Activated naive CD8-positive, alpha-beta T cell treated with anti-CD3 and anti-CD28 coated beads, Interleukin-2, amount 10 ng/mL, durations not matched to agents 7 days and 5 days (primary cell): ENCODE data around the gene MROH9. TPM values are rescaled to one million over a fixed set of nuclear protein-coding genes. Genes with fewer than 3 reads are reported as not detected.

Experiments
- ATAC-seq: fragments of 150-1000 bp; cut with Tn5 transposase; one replicate; pipeline ENCODE4 v1.10.0; 2021; ENCODE audit warnings: low read depth, moderate library complexity
- POLR2A ChIA-PET: fragments of 350-600 bp; sonication (Branson Sonifier 250); formaldehyde crosslinking; loops from one replicate; lab custom pipeline; 2021; ENCODE audit warnings: antibody characterized with exemption; lab: Charles Lee
- DNase-seq: peaks from one replicate; pipeline ENCODE4 v3.0.0; 2021
- H3K27ac Mint-ChIP-seq: one replicate; pipeline ENCODE4 v1.8.0; 2022; ENCODE audit warnings: mild to moderate bottlenecking, mixed read lengths
- H3K27me3 Mint-ChIP-seq: one replicate; pipeline ENCODE4 v1.8.0; 2022; ENCODE audit warnings: mild to moderate bottlenecking, moderate library complexity, mixed read lengths
- H3K36me3 Mint-ChIP-seq: one replicate; pipeline ENCODE4 v1.8.0; 2021; ENCODE audit warnings: mild to moderate bottlenecking, mixed read lengths
- H3K4me1 Mint-ChIP-seq: one replicate; pipeline ENCODE4 v1.8.0; 2021; ENCODE audit warnings: mixed read lengths
- H3K4me3 Mint-ChIP-seq: one replicate; pipeline ENCODE4 v1.8.0; 2022; ENCODE audit warnings: mild to moderate bottlenecking, moderate library complexity, mixed read lengths
- H3K9me3 Mint-ChIP-seq: one replicate; pipeline ENCODE4 v1.8.0; 2021; ENCODE audit warnings: mixed read lengths
- total RNA-seq, 2 experiments: library from RNA; stranded (reverse); gene quantifications; one replicate each; pipeline ENCODE4 v1.2.3, GENCODE V29; 2021

Gene MROH9
- total RNA-seq, 2 experiments from 2014 or later = not detected

- DNase-seq (no peak), ATAC-seq (no peak)
- H3K27me3 Mint-ChIP-seq = peaks cover 2% of the 10 kb centered on the region
- H3K36me3 Mint-ChIP-seq = no peaks in the 10 kb centered on the region
- no peak overlapping the region for H3K4me3 Mint-ChIP-seq
- H3K4me1 Mint-ChIP-seq = no peaks in the 10 kb centered on the region
- H3K9me3 Mint-ChIP-seq = no peaks in the 10 kb centered on the region
- no peak overlapping the region for H3K27ac Mint-ChIP-seq
- POLR2A ChIA-PET = no interaction called here
Measured at GRCh38 chr1:171075041-171075440, 139.7 kb downstream of the MROH9 start.

- Mint-ChIP-seq H3K9me3 (no peaks in the 10 kb centered on the region), H3K36me3 (no peaks in the 10 kb centered on the region), H3K4me1 (no peaks in the 10 kb centered on the region), H3K27me3 (peaks cover 2% of the 10 kb centered on the region), H3K27ac (no peak overlapping the region), H3K4me3 (no peak overlapping the region)
- DNase-seq = no peak
- no peak for ATAC-seq
- POLR2A ChIA-PET = no interaction called here
Measured at GRCh38 chr1:171081314-171081753, 146.0 kb downstream of the MROH9 start.

- Mint-ChIP-seq H3K9me3 (no peaks in the 10 kb centered on the region), H3K27ac (no peak overlapping the region), H3K27me3 (peaks cover 2% of the 10 kb centered on the region), H3K4me1 (no peaks in the 10 kb centered on the region), H3K36me3 (no peaks in the 10 kb centered on the region), H3K4me3 (no peak overlapping the region)
- POLR2A ChIA-PET = no interaction called here
- ATAC-seq (no peak), DNase-seq (no peak)
Measured at GRCh38 chr1:171081763-171082201, 146.4 kb downstream of the MROH9 start.

GRCh38 chr1:171082606-171083005 is 147.3 kb downstream of the MROH9 start:
- no peak overlapping the region for H3K4me3 Mint-ChIP-seq
- H3K36me3 Mint-ChIP-seq = no peaks in the 10 kb centered on the region
- ATAC-seq (no peak), DNase-seq (no peak)
- H3K27ac Mint-ChIP-seq = no peak overlapping the region
- H3K9me3 Mint-ChIP-seq = no peaks in the 10 kb centered on the region
- peaks cover 2% of the 10 kb centered on the region for H3K27me3 Mint-ChIP-seq
- H3K4me1 Mint-ChIP-seq = no peaks in the 10 kb centered on the region
- POLR2A ChIA-PET = no interaction called here

GRCh38 chr1:171083222-171083621 is 147.9 kb downstream of the MROH9 start:
- H3K9me3 Mint-ChIP-seq = no peaks in the 10 kb centered on the region
- no peaks in the 10 kb centered on the region for H3K4me1 Mint-ChIP-seq
- POLR2A ChIA-PET = no interaction called here
- H3K4me3 Mint-ChIP-seq = no peak overlapping the region
- no peak for ATAC-seq
- H3K27me3 Mint-ChIP-seq = peaks cover 2% of the 10 kb centered on the region
- H3K27ac Mint-ChIP-seq = no peak overlapping the region
- no peaks in the 10 kb centered on the region for H3K36me3 Mint-ChIP-seq
- DNase-seq = no peak

GRCh38 chr1:171084091-171084490 is 148.8 kb downstream of the MROH9 start:
- DNase-seq = no peak
- Mint-ChIP-seq H3K4me1 (no peaks in the 10 kb centered on the region), H3K9me3 (no peaks in the 10 kb centered on the region), H3K4me3 (no peak overlapping the region), H3K36me3 (no peaks in the 10 kb centered on the region), H3K27ac (no peak overlapping the region), H3K27me3 (no peaks in the 10 kb centered on the region)
- POLR2A ChIA-PET = no interaction called here
- ATAC-seq = no peak

- no peaks in the 10 kb centered on the region for H3K36me3 Mint-ChIP-seq
- no peak overlapping the region for H3K4me3 Mint-ChIP-seq
- no peaks in the 10 kb centered on the region for H3K9me3 Mint-ChIP-seq
- DNase-seq = no peak
- POLR2A ChIA-PET = no interaction called here
- no peak for ATAC-seq
- no peaks in the 10 kb centered on the region for H3K4me1 Mint-ChIP-seq
- no peak overlapping the region for H3K27ac Mint-ChIP-seq
- H3K27me3 Mint-ChIP-seq = peaks cover 2% of the 10 kb centered on the region
Measured at GRCh38 chr1:171084870-171085269, 149.5 kb downstream of the MROH9 start.

GRCh38 chr1:171087896-171088295 is 152.6 kb downstream of the MROH9 start:
- Mint-ChIP-seq H3K27ac (no peak overlapping the region), H3K27me3 (peaks cover 2% of the 10 kb centered on the region), H3K4me3 (no peak overlapping the region), H3K36me3 (no peaks in the 10 kb centered on the region), H3K4me1 (no peaks in the 10 kb centered on the region), H3K9me3 (no peaks in the 10 kb centered on the region)
- POLR2A ChIA-PET = no interaction called here
- no peak for ATAC-seq
- DNase-seq = no peak

GRCh38 chr1:171090604-171091003 is 155.3 kb downstream of the MROH9 start, which contains the start of gene FMO3:
Gene FMO3 (plus strand): TSS chr1:171090905. CDS start chr1:171092659, 1,754 bp downstream.
- H3K4me3 Mint-ChIP-seq = no peak within 1 kb of the TSS
- POLR2A ChIA-PET = no interaction called here
- no peaks in the 10 kb centered on the region for H3K36me3 Mint-ChIP-seq
- no peaks in the 10 kb centered on the region for H3K4me1 Mint-ChIP-seq
- DNase-seq (no peak), ATAC-seq (no peak)
- no peaks in the 10 kb centered on the region for H3K9me3 Mint-ChIP-seq
- H3K27me3 Mint-ChIP-seq = peaks cover 2% of the 10 kb centered on the region
- no peak within 1 kb of the TSS for H3K27ac Mint-ChIP-seq

GRCh38 chr1:171103862-171104261 is 168.5 kb downstream of the MROH9 start:
- Mint-ChIP-seq H3K9me3 (no peaks in the 10 kb centered on the region), H3K27ac (no peak overlapping the region), H3K36me3 (no peaks in the 10 kb centered on the region), H3K4me3 (no peak overlapping the region), H3K27me3 (no peaks in the 10 kb centered on the region), H3K4me1 (no peaks in the 10 kb centered on the region)
- POLR2A ChIA-PET = no interaction called here
- DNase-seq = no peak
- ATAC-seq = no peak

- POLR2A ChIA-PET = no interaction called here
- Mint-ChIP-seq H3K4me3 (no peak overlapping the region), H3K4me1 (no peaks in the 10 kb centered on the region), H3K9me3 (no peaks in the 10 kb centered on the region), H3K27ac (no peak overlapping the region), H3K36me3 (no peaks in the 10 kb centered on the region), H3K27me3 (no peaks in the 10 kb centered on the region)
- DNase-seq (no peak), ATAC-seq (no peak)
Measured at GRCh38 chr1:171107262-171107940, 172.1 kb downstream of the MROH9 start.

- no peak overlapping the region for H3K27ac Mint-ChIP-seq
- no peak overlapping the region for H3K4me3 Mint-ChIP-seq
- POLR2A ChIA-PET = no interaction called here
- no peak for DNase-seq
- no peaks in the 10 kb centered on the region for H3K27me3 Mint-ChIP-seq
- no peaks in the 10 kb centered on the region for H3K4me1 Mint-ChIP-seq
- no peaks in the 10 kb centered on the region for H3K9me3 Mint-ChIP-seq
- no peaks in the 10 kb centered on the region for H3K36me3 Mint-ChIP-seq
- no peak for ATAC-seq
Measured at GRCh38 chr1:171107969-171108368, 172.6 kb downstream of the MROH9 start.

GRCh38 chr1:171109966-171110365 is 174.6 kb downstream of the MROH9 start:
- Mint-ChIP-seq H3K9me3 (no peaks in the 10 kb centered on the region), H3K27ac (no peak overlapping the region), H3K4me3 (no peak overlapping the region), H3K4me1 (no peaks in the 10 kb centered on the region), H3K36me3 (no peaks in the 10 kb centered on the region), H3K27me3 (no peaks in the 10 kb centered on the region)
- no peak for ATAC-seq
- DNase-seq = no peak
- POLR2A ChIA-PET = no interaction called here

- Mint-ChIP-seq H3K4me3 (no peak overlapping the region), H3K4me1 (no peaks in the 10 kb centered on the region), H3K27me3 (no peaks in the 10 kb centered on the region), H3K9me3 (no peaks in the 10 kb centered on the region), H3K36me3 (no peaks in the 10 kb centered on the region), H3K27ac (no peak overlapping the region)
- ATAC-seq (no peak), DNase-seq (no peak)
- POLR2A ChIA-PET = no interaction called here
Measured at GRCh38 chr1:171110621-171111326, 175.4 kb downstream of the MROH9 start.
